Measurements from ENCODE around the gene GJC2. TPM values are rescaled to one million over a fixed set of nuclear protein-coding genes. Genes with fewer than 3 reads are reported as not detected.

The GJC2 gene
- total and polyA plus RNA-seq, 10 of the 15 experiments (the other 5 are each of a cell fraction or from before 2014, with no cell fraction given): 0.04 to 0.44 (median 0.07) TPM; not detected in 4

DNA sequence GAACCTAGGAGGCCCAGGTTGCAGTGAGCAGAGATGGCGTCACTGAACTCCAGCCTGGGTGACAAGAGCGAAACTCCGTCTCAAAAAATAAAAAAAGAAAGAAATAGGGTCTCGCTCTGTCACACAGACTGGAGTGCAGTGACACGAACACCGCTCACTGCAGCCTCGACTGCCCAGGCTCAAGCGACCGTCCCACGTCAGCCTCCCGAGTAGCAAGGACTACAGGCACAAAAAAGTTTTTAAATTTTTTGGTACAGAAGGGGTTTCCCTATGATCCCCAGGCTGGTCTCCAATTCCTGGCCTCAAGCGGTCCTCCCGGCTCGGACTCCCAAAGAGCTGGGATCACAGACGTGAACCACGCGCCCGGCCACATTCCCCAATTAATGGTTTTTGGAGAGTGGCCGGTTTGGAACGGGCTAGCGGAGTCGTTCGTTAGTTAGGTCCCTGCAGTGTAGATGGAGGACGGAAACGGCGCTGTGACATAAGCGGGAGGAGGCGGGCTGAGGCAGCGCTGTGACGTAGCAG lies 10.3 kb upstream of the GJC2 start (continued):
- TF ChIP-seq, protein P1, sequence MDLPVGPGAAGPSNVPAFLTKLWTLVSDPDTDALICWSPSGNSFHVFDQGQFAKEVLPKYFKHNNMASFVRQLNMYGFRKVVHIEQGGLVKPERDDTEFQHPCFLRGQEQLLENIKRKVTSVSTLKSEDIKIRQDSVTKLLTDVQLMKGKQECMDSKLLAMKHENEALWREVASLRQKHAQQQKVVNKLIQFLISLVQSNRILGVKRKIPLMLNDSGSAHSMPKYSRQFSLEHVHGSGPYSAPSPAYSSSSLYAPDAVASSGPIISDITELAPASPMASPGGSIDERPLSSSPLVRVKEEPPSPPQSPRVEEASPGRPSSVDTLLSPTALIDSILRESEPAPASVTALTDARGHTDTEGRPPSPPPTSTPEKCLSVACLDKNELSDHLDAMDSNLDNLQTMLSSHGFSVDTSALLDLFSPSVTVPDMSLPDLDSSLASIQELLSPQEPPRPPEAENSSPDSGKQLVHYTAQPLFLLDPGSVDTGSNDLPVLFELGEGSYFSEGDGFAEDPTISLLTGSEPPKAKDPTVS (IDR thresholded peaks at IDR 0.05; ENCODE audit: low read depth, low read length): no peak
- peak; percentile 41 for TF ChIP-seq RELA (IDR thresholded peaks at IDR 0.05; ENCODE audit: borderline replicate concordance, partially characterized antibody)
- TF ChIP-seq TCF3 (IDR thresholded peaks at IDR 0.05; ENCODE audit: borderline replicate concordance, insufficient read depth, low read depth, low read length): no peak
- TF ChIP-seq ETV6 (conservative IDR thresholded peaks at IDR 0.05 in 1 of 2, IDR thresholded peaks at IDR 0.05 in 1 of 2; ENCODE audit: borderline replicate concordance in 1 of 2, low read depth in 1 of 2): no peak
- TF ChIP-seq POLR2AphosphoS2 (IDR thresholded peaks at IDR 0.05; ENCODE audit: low read depth, low read length): 0 out of 2 replicates have a peak, but pooled peaks have one; percentile 46
- TF ChIP-seq CBX5 (IDR thresholded peaks at IDR 0.05; ENCODE audit: low read depth): no peak
- TF ChIP-seq ZNF592 (IDR thresholded peaks at IDR 0.05): no peak
- peak in 1 of 2 experiments; percentile 52; a peak in 2 of 4 replicates for TF ChIP-seq IKZF2 (IDR thresholded peaks at IDR 0.05)
- TF ChIP-seq MXI1 (IDR thresholded peaks at IDR 0.05; ENCODE audit: low read depth, low read length): no peak
- TF ChIP-seq ZNF622 (IDR thresholded peaks at IDR 0.05): no peak
- TF ChIP-seq FOXK2 (IDR thresholded peaks at IDR 0.05): no peak
- TF ChIP-seq, protein P2, sequence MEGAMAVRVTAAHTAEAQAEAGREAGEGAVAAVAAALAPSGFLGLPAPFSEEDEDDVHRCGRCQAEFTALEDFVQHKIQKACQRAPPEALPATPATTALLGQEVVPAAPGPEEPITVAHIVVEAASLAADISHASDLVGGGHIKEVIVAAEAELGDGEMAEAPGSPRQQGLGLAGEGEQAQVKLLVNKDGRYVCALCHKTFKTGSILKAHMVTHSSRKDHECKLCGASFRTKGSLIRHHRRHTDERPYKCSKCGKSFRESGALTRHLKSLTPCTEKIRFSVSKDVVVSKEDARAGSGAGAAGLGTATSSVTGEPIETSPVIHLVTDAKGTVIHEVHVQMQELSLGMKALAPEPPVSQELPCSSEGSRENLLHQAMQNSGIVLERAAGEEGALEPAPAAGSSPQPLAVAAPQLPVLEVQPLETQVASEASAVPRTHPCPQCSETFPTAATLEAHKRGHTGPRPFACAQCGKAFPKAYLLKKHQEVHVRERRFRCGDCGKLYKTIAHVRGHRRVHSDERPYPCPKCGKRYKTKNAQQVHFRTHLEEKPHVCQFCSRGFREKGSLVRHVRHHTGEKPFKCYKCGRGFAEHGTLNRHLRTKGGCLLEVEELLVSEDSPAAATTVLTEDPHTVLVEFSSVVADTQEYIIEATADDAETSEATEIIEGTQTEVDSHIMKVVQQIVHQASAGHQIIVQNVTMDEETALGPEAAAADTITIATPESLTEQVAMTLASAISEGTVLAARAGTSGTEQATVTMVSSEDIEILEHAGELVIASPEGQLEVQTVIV (IDR thresholded peaks at IDR 0.05; ENCODE audit: borderline replicate concordance, partially characterized antibody): no peak
- TF ChIP-seq NR2F1 (conservative IDR thresholded peaks at IDR 0.05): no peak
- peak; percentile 72 for TF ChIP-seq GABPA (IDR thresholded peaks at IDR 0.05; ENCODE audit: low read depth)
- 0 out of 2 replicates have a peak, but pooled peaks have one; percentile 40 for TF ChIP-seq PML (IDR thresholded peaks at IDR 0.05; ENCODE audit: low read length)
- TF ChIP-seq NFYB (IDR thresholded peaks at IDR 0.05; ENCODE audit: insufficient read depth, low read depth, low read length): no peak
- TF ChIP-seq ZBTB11 (CRISPR knock-in tag; IDR thresholded peaks at IDR 0.05): no peak
- TF ChIP-seq CREB1 (IDR thresholded peaks at IDR 0.05; ENCODE audit: low read depth): no peak
- no peak for TF ChIP-seq CHD2 (IDR thresholded peaks at IDR 0.05; ENCODE audit: borderline replicate concordance, low read depth, low read length)
